T-helper 1 cell treated with Interleukin-12 subunit alpha and Interleukin-12 subunit beta and Interleukin-4 antibody, amounts not matched to agents 30 μg/mL and 1 μg/mL, for 36 hours (primary cell): ENCODE measurements around the gene DYSF.

Experiments used
- H3K27ac Mint-ChIP-seq: one replicate; pipeline ENCODE4 v1.8.0; 2021; ENCODE audit warnings: mild to moderate bottlenecking, mixed read lengths
- H3K27me3 Mint-ChIP-seq: one replicate; pipeline ENCODE4 v1.8.0; 2021; ENCODE audit warnings: low read depth, mixed read lengths
- H3K36me3 Mint-ChIP-seq: one replicate; pipeline ENCODE4 v1.8.0; 2021; ENCODE audit warnings: low read depth, mixed read lengths
- H3K4me1 Mint-ChIP-seq: one replicate; pipeline ENCODE4 v1.8.0; 2021; ENCODE audit warnings: low read depth, mixed read lengths
- H3K4me3 Mint-ChIP-seq: one replicate; pipeline ENCODE4 v1.8.0; 2021; ENCODE audit warnings: mild to moderate bottlenecking, moderate library complexity, mixed read lengths
- H3K9me3 Mint-ChIP-seq: one replicate; pipeline ENCODE4 v1.8.0; 2021; ENCODE audit warnings: mixed read lengths

DYSF gene

GRCh38 chr2:71496156-71496770 lies 42.9 kb downstream of the DYSF start:
- Mint-ChIP-seq H3K27ac (no peak overlapping the region), H3K27me3 (no peaks in the 10 kb centered on the region), H3K4me1 (no peaks in the 10 kb centered on the region), H3K4me3 (no peak overlapping the region), H3K36me3 (no peaks in the 10 kb centered on the region), H3K9me3 (no peaks in the 10 kb centered on the region)

GRCh38 chr2:71498261-71498701 lies 44.9 kb downstream of the DYSF start:
- Mint-ChIP-seq H3K27ac (no peak overlapping the region), H3K4me1 (no peaks in the 10 kb centered on the region), H3K27me3 (no peaks in the 10 kb centered on the region), H3K9me3 (no peaks in the 10 kb centered on the region), H3K36me3 (no peaks in the 10 kb centered on the region), H3K4me3 (no peak overlapping the region)

GRCh38 chr2:71499691-71500090 lies 46.3 kb downstream of the DYSF start:
- H3K4me3 Mint-ChIP-seq = no peak overlapping the region
- H3K4me1 Mint-ChIP-seq = no peaks in the 10 kb centered on the region
- H3K27ac Mint-ChIP-seq = no peak overlapping the region
- no peaks in the 10 kb centered on the region for H3K9me3 Mint-ChIP-seq
- no peaks in the 10 kb centered on the region for H3K27me3 Mint-ChIP-seq
- H3K36me3 Mint-ChIP-seq = no peaks in the 10 kb centered on the region

GRCh38 chr2:71500426-71501079 lies 47.2 kb downstream of the DYSF start:
- H3K27ac Mint-ChIP-seq = no peak overlapping the region
- no peaks in the 10 kb centered on the region for H3K36me3 Mint-ChIP-seq
- no peak overlapping the region for H3K4me3 Mint-ChIP-seq
- H3K27me3 Mint-ChIP-seq = no peaks in the 10 kb centered on the region
- no peaks in the 10 kb centered on the region for H3K9me3 Mint-ChIP-seq
- H3K4me1 Mint-ChIP-seq = no peaks in the 10 kb centered on the region

- Mint-ChIP-seq H3K4me3 (no peak overlapping the region), H3K4me1 (no peaks in the 10 kb centered on the region), H3K36me3 (no peaks in the 10 kb centered on the region), H3K9me3 (no peaks in the 10 kb centered on the region), H3K27me3 (no peaks in the 10 kb centered on the region), H3K27ac (no peak overlapping the region)
These were observed 49.8 kb downstream of the DYSF start for GRCh38 chr2:71502941-71503738.

GRCh38 chr2:71503837-71504236 lies 50.5 kb downstream of the DYSF start:
- Mint-ChIP-seq H3K9me3 (no peaks in the 10 kb centered on the region), H3K27me3 (no peaks in the 10 kb centered on the region), H3K4me1 (no peaks in the 10 kb centered on the region), H3K36me3 (no peaks in the 10 kb centered on the region), H3K27ac (no peak overlapping the region), H3K4me3 (no peak overlapping the region)

- no peak overlapping the region for H3K27ac Mint-ChIP-seq
- H3K4me1 Mint-ChIP-seq = no peaks in the 10 kb centered on the region
- no peaks in the 10 kb centered on the region for H3K9me3 Mint-ChIP-seq
- no peaks in the 10 kb centered on the region for H3K27me3 Mint-ChIP-seq
- no peak overlapping the region for H3K4me3 Mint-ChIP-seq
- H3K36me3 Mint-ChIP-seq = no peaks in the 10 kb centered on the region
These were observed 51.2 kb downstream of the DYSF start for GRCh38 chr2:71504611-71505010.

GRCh38 chr2:71505086-71505769 lies 51.9 kb downstream of the DYSF start:
- Mint-ChIP-seq H3K4me1 (peaks cover 3% of the 10 kb centered on the region), H3K36me3 (no peaks in the 10 kb centered on the region), H3K27me3 (peaks cover 3% of the 10 kb centered on the region), H3K9me3 (no peaks in the 10 kb centered on the region), H3K4me3 (no peak overlapping the region), H3K27ac (no peak overlapping the region)

GRCh38 chr2:71505770-71506140 lies 52.4 kb downstream of the DYSF start:
- H3K27ac Mint-ChIP-seq = no peak overlapping the region
- H3K4me1 Mint-ChIP-seq = peaks cover 3% of the 10 kb centered on the region
- no peaks in the 10 kb centered on the region for H3K36me3 Mint-ChIP-seq
- peaks cover 3% of the 10 kb centered on the region for H3K27me3 Mint-ChIP-seq
- no peaks in the 10 kb centered on the region for H3K9me3 Mint-ChIP-seq
- no peak overlapping the region for H3K4me3 Mint-ChIP-seq

- Mint-ChIP-seq H3K4me3 (no peak overlapping the region), H3K27ac (no peak overlapping the region), H3K4me1 (peaks cover 3% of the 10 kb centered on the region)
These were observed 53.1 kb downstream of the DYSF start for GRCh38 chr2:71506222-71507153.

GRCh38 chr2:71507476-71507875 lies 54.1 kb downstream of the DYSF start:
- Mint-ChIP-seq H3K4me1 (peaks cover 3% of the 10 kb centered on the region), H3K27ac (no peak overlapping the region), H3K27me3 (peaks cover 3% of the 10 kb centered on the region), H3K4me3 (no peak overlapping the region), H3K36me3 (no peaks in the 10 kb centered on the region), H3K9me3 (no peaks in the 10 kb centered on the region)

More at GRCh38 chr2:71506222-71507153, 53.1 kb downstream of the DYSF start:
- Mint-ChIP-seq H3K27me3 (peaks cover 3% of the 10 kb centered on the region), H3K9me3 (no peaks in the 10 kb centered on the region), H3K36me3 (no peaks in the 10 kb centered on the region)

- H3K27ac Mint-ChIP-seq = no peak overlapping the region
- H3K27me3 Mint-ChIP-seq = peaks cover 6% of the 10 kb centered on the region
- peaks cover 3% of the 10 kb centered on the region for H3K4me1 Mint-ChIP-seq
- no peaks in the 10 kb centered on the region for H3K36me3 Mint-ChIP-seq
- no peak overlapping the region for H3K4me3 Mint-ChIP-seq
- H3K9me3 Mint-ChIP-seq = no peaks in the 10 kb centered on the region
These were observed 56.9 kb downstream of the DYSF start for GRCh38 chr2:71510196-71510807.

GRCh38 chr2:71510938-71511337 lies 57.6 kb downstream of the DYSF start:
- Mint-ChIP-seq H3K27me3 (peaks cover 6% of the 10 kb centered on the region), H3K4me1 (peaks cover 3% of the 10 kb centered on the region), H3K9me3 (no peaks in the 10 kb centered on the region), H3K36me3 (no peaks in the 10 kb centered on the region), H3K4me3 (no peak overlapping the region), H3K27ac (no peak overlapping the region)
